ENCODE data around the gene SLC6A11.

SLC6A11 gene

GRCh38 chr3:10976770-10977169, 160.7 kb downstream of the SLC6A11 start:
- no peak overlapping the region for H3K4me3 ChIP-seq (ENCODE audit: low read depth in 1 of 2, low read length in 2 of 2)
- H3K9me3 ChIP-seq (ENCODE audit: control insufficient read depth in 1 of 2, low read length in 2 of 2) = no peaks in the 10 kb centered on the region
- H3K36me3 ChIP-seq (ENCODE audit: control insufficient read depth in 1 of 2, insufficient read depth in 2 of 2, low read length in 2 of 2) = no peaks in the 10 kb centered on the region
- no peaks in the 10 kb centered on the region for H3K4me1 ChIP-seq (ENCODE audit: control insufficient read depth in 1 of 2, insufficient read depth in 2 of 2, low read length in 2 of 2)
- H3K27me3 ChIP-seq (ENCODE audit: low read depth, low read length) = peaks cover 10% of the 10 kb centered on the region
- H3K27ac ChIP-seq (ENCODE audit: low read length) = no peak overlapping the region

- Histone ChIP-seq H3K27me3 (ENCODE audit: low read depth, low read length) (no peaks in the 10 kb centered on the region), H3K36me3 (ENCODE audit: control insufficient read depth in 1 of 2, insufficient read depth in 2 of 2, low read length in 2 of 2) (no peaks in the 10 kb centered on the region), H3K27ac (ENCODE audit: low read length) (no peak overlapping the region), H3K4me1 (ENCODE audit: control insufficient read depth in 1 of 2, insufficient read depth in 2 of 2, low read length in 2 of 2) (peaks cover 0 to 5% of the 10 kb centered on the region in 2 donors), H3K4me3 (ENCODE audit: low read depth in 1 of 2, low read length in 2 of 2) (no peak overlapping the region), H3K9me3 (ENCODE audit: control insufficient read depth in 1 of 2, low read length in 2 of 2) (no peaks in the 10 kb centered on the region)
These were observed 162.0 kb downstream of the SLC6A11 start for GRCh38 chr3:10977892-10978510.

GRCh38 chr3:10978956-10979355, 162.9 kb downstream of the SLC6A11 start:
- H3K9me3 ChIP-seq (ENCODE audit: control insufficient read depth in 1 of 2, low read length in 2 of 2) = no peaks in the 10 kb centered on the region
- H3K4me3 ChIP-seq (ENCODE audit: low read depth in 1 of 2, low read length in 2 of 2) = no peak overlapping the region
- peaks cover 0 to 9% of the 10 kb centered on the region in 2 donors for H3K4me1 ChIP-seq (ENCODE audit: control insufficient read depth in 1 of 2, insufficient read depth in 2 of 2, low read length in 2 of 2)
- no peaks in the 10 kb centered on the region for H3K27me3 ChIP-seq (ENCODE audit: low read depth, low read length)
- H3K27ac ChIP-seq (ENCODE audit: low read length) = no peak overlapping the region
- H3K36me3 ChIP-seq (ENCODE audit: control insufficient read depth in 1 of 2, insufficient read depth in 2 of 2, low read length in 2 of 2) = no peaks in the 10 kb centered on the region

GRCh38 chr3:10980312-10980711, 164.3 kb downstream of the SLC6A11 start:
- Histone ChIP-seq H3K27me3 (ENCODE audit: low read depth, low read length) (no peaks in the 10 kb centered on the region), H3K9me3 (ENCODE audit: control insufficient read depth in 1 of 2, low read length in 2 of 2) (no peaks in the 10 kb centered on the region), H3K27ac (ENCODE audit: low read length) (no peak overlapping the region), H3K4me3 (ENCODE audit: low read depth in 1 of 2, low read length in 2 of 2) (no peak overlapping the region), H3K36me3 (ENCODE audit: control insufficient read depth in 1 of 2, insufficient read depth in 2 of 2, low read length in 2 of 2) (no peaks in the 10 kb centered on the region), H3K4me1 (ENCODE audit: control insufficient read depth in 1 of 2, insufficient read depth in 2 of 2, low read length in 2 of 2) (peaks cover 0 to 9% of the 10 kb centered on the region in 2 donors)

- no peaks in the 10 kb centered on the region for H3K27me3 ChIP-seq (ENCODE audit: low read depth, low read length)
- no peaks in the 10 kb centered on the region for H3K9me3 ChIP-seq (ENCODE audit: control insufficient read depth in 1 of 2, low read length in 2 of 2)
- H3K27ac ChIP-seq (ENCODE audit: low read length) = no peak overlapping the region
- H3K36me3 ChIP-seq (ENCODE audit: control insufficient read depth in 1 of 2, insufficient read depth in 2 of 2, low read length in 2 of 2) = no peaks in the 10 kb centered on the region
- H3K4me1 ChIP-seq (ENCODE audit: control insufficient read depth in 1 of 2, insufficient read depth in 2 of 2, low read length in 2 of 2) = peaks cover 0 to 9% of the 10 kb centered on the region in 2 donors
- no peak overlapping the region for H3K4me3 ChIP-seq (ENCODE audit: low read depth in 1 of 2, low read length in 2 of 2)
These were observed 165.0 kb downstream of the SLC6A11 start for GRCh38 chr3:10981031-10981430.

- H3K27me3 ChIP-seq (ENCODE audit: low read depth, low read length) = no peaks in the 10 kb centered on the region
These were observed 165.9 kb downstream of the SLC6A11 start for GRCh38 chr3:10981961-10982360.

DNA sequence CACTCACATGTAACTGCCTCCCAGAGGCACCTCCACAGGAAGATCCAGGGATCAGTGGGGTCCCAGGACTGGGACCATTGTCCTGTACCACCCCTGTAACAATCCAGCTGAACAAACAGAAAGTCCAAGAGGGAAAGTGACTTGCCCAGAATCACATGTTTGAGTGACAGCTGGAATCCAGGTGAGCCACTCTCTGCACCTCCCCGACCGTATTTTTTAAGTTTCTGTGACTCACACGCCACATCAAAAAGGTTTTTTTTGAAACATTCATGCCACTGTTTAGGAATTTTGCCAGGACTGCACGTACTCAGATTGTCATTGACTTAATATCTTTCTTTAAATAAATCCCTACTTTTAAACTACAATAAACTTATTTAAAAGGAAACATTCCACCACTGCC, 166.8 kb downstream of the SLC6A11 start:
- H3K4me1 ChIP-seq (ENCODE audit: control insufficient read depth in 1 of 2, insufficient read depth in 2 of 2, low read length in 2 of 2) = peaks cover 0 to 9% of the 10 kb centered on the region in 2 donors
- no peaks in the 10 kb centered on the region for H3K27me3 ChIP-seq (ENCODE audit: low read depth, low read length)
- no peak overlapping the region for H3K27ac ChIP-seq (ENCODE audit: low read length)
- no peaks in the 10 kb centered on the region for H3K36me3 ChIP-seq (ENCODE audit: control insufficient read depth in 1 of 2, insufficient read depth in 2 of 2, low read length in 2 of 2)
- H3K9me3 ChIP-seq (ENCODE audit: control insufficient read depth in 1 of 2, low read length in 2 of 2) = no peaks in the 10 kb centered on the region
- H3K4me3 ChIP-seq (ENCODE audit: low read depth in 1 of 2, low read length in 2 of 2) = no peak overlapping the region

More at GRCh38 chr3:10981961-10982360, 165.9 kb downstream of the SLC6A11 start:
- Histone ChIP-seq H3K27ac (ENCODE audit: low read length) (no peak overlapping the region), H3K4me1 (ENCODE audit: control insufficient read depth in 1 of 2, insufficient read depth in 2 of 2, low read length in 2 of 2) (peaks cover 0 to 9% of the 10 kb centered on the region in 2 donors), H3K36me3 (ENCODE audit: control insufficient read depth in 1 of 2, insufficient read depth in 2 of 2, low read length in 2 of 2) (no peaks in the 10 kb centered on the region), H3K9me3 (ENCODE audit: control insufficient read depth in 1 of 2, low read length in 2 of 2) (no peaks in the 10 kb centered on the region), H3K4me3 (ENCODE audit: low read depth in 1 of 2, low read length in 2 of 2) (no peak overlapping the region)

- Histone ChIP-seq H3K4me3 (ENCODE audit: low read depth in 1 of 2, low read length in 2 of 2) (no peak overlapping the region), H3K4me1 (ENCODE audit: control insufficient read depth in 1 of 2, insufficient read depth in 2 of 2, low read length in 2 of 2) (peaks cover 0 to 9% of the 10 kb centered on the region in 2 donors)
These were observed 167.3 kb downstream of the SLC6A11 start for GRCh38 chr3:10983219-10983916.

DNA sequence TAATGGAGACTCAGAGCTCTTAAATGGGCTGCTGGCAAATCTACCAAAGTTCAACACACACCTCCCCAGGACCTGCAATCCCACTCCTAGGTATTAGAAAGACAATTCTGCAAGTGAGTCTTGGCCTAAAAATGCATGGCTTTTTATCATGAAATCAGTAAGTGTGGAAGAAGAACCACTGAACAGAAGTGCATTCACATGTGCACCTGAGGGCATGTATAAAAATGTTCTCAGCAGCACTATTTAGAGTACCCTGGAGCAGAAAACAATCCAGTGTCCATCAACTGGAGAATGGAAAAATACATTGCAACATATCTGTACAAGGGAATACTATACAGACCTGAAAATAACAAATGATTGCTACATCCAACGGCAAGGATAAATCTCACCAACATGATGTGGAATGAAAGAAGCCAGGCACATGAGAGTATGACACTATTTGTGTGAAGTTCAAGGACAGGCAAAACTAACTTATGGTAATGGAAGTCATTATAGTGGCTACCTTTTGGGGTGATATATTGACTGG, 168.4 kb downstream of the SLC6A11 start:
- Histone ChIP-seq H3K9me3 (ENCODE audit: control insufficient read depth in 1 of 2, low read length in 2 of 2) (no peaks in the 10 kb centered on the region), H3K36me3 (ENCODE audit: control insufficient read depth in 1 of 2, insufficient read depth in 2 of 2, low read length in 2 of 2) (no peaks in the 10 kb centered on the region), H3K4me1 (ENCODE audit: control insufficient read depth in 1 of 2, insufficient read depth in 2 of 2, low read length in 2 of 2) (peaks cover 0 to 9% of the 10 kb centered on the region in 2 donors), H3K27ac (ENCODE audit: low read length) (no peak overlapping the region), H3K27me3 (ENCODE audit: low read depth, low read length) (no peaks in the 10 kb centered on the region), H3K4me3 (ENCODE audit: low read depth in 1 of 2, low read length in 2 of 2) (no peak overlapping the region)

More at GRCh38 chr3:10983219-10983916, 167.3 kb downstream of the SLC6A11 start:
- no peaks in the 10 kb centered on the region for H3K27me3 ChIP-seq (ENCODE audit: low read depth, low read length)
- H3K36me3 ChIP-seq (ENCODE audit: control insufficient read depth in 1 of 2, insufficient read depth in 2 of 2, low read length in 2 of 2) = no peaks in the 10 kb centered on the region
- H3K27ac ChIP-seq (ENCODE audit: low read length) = no peak overlapping the region
- H3K9me3 ChIP-seq (ENCODE audit: control insufficient read depth in 1 of 2, low read length in 2 of 2) = no peaks in the 10 kb centered on the region

DNA sequence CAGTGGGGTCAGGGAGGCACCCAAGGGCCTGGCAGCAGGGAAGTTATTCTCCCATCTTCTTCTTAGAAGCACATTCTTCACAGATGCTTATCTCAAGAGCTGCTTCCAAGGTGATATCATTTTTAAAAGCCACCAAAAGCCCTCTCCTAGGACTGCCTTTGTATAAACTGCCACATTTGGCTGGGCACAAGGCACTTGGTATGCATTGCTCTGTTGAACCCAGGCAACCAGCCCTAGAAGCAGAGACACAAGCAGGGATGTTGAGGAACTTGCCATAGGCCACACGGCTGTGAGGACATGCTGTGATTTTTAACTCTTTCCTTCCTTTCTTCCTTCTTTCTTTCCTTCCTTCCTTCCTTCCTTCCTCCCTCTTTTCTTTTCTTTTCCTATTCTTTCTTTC, 169.2 kb downstream of the SLC6A11 start:
- H3K4me3 ChIP-seq (ENCODE audit: low read depth in 1 of 2, low read length in 2 of 2) = no peak overlapping the region
- H3K27me3 ChIP-seq (ENCODE audit: low read depth, low read length) = no peaks in the 10 kb centered on the region
- H3K9me3 ChIP-seq (ENCODE audit: control insufficient read depth in 1 of 2, low read length in 2 of 2) = no peaks in the 10 kb centered on the region
- H3K27ac ChIP-seq (ENCODE audit: low read length) = no peak overlapping the region
- H3K4me1 ChIP-seq (ENCODE audit: control insufficient read depth in 1 of 2, insufficient read depth in 2 of 2, low read length in 2 of 2) = peaks cover 0 to 9% of the 10 kb centered on the region in 2 donors
- H3K36me3 ChIP-seq (ENCODE audit: control insufficient read depth in 1 of 2, insufficient read depth in 2 of 2, low read length in 2 of 2) = no peaks in the 10 kb centered on the region

DNA sequence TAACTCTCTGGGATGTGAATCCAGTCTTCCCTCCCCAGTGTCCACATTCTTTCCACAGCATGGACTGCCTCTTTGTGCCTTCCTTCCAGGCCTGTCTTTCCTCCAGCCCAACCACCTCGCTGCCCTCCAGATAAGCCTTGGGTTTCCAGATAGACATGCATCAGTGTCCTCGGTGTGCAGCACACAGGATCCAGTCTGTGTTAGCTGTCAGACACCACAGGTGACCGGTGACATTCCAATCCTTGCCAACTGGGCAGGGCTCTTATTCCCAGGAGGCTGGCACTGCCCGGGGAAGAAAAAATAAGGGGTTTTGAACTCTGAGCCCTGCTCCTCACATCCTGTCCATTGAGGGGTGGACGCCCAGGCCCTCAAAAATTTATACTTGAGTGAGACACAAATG, 170.6 kb downstream of the SLC6A11 start:
- H3K27me3 ChIP-seq (ENCODE audit: low read depth, low read length) = peaks cover 9% of the 10 kb centered on the region
- H3K9me3 ChIP-seq (ENCODE audit: control insufficient read depth in 1 of 2, low read length in 2 of 2) = no peaks in the 10 kb centered on the region
- peaks cover 0 to 9% of the 10 kb centered on the region in 2 donors for H3K4me1 ChIP-seq (ENCODE audit: control insufficient read depth in 1 of 2, insufficient read depth in 2 of 2, low read length in 2 of 2)
- no peaks in the 10 kb centered on the region for H3K36me3 ChIP-seq (ENCODE audit: control insufficient read depth in 1 of 2, insufficient read depth in 2 of 2, low read length in 2 of 2)
- H3K4me3 ChIP-seq (ENCODE audit: low read depth in 1 of 2, low read length in 2 of 2) = no peak overlapping the region
- no peak overlapping the region for H3K27ac ChIP-seq (ENCODE audit: low read length)

Data from muscle layer of duodenum (tissue), 2 donors.